ENCODE measurements around the gene GRPEL1.
"Not testable (repeated sequence)": the region's sequence is repeated elsewhere in the genome, so short reads cannot be mapped to it uniquely, and the experiment has no call there.

The GRPEL1 gene

DNA sequence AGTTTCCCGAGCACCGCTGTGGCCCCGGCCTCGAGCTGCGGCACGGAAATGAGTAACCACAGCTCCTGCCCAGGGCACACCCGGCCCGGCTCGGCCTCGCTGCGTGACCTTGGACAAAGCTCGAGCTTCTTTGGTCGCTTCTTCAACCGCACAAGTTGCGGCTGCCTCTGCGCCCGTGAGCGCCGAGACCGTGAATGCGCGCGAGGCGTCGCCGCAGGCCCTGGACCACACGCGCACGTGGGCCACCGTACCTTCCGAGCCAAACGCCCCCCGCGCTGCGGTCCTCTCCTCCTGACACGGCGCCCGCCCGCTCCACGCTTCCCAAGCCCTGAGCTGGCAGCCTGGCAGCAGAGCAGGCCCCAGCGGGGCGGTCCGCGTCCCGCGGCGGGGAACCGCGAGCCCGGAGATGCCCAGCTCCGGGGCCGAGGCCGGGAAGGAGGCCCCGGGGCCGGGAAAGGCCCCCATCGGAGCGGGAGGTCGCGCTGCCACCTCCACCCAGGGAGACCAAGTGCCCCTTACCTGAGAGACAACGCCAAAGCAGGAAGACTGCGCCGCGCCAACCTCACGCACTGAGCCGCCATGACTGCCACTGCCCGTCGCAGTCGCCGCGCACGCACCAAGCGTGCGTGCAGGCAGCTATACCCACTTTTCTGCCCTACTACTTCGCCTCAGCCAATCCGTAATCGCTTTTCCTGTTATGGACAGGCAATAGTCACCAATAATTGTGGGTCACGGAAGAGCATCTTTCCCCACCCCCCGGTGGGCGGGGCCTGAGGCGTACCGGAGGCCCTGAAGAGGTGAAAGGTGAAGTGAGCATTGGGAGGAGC lies at the start of gene GRPEL1:
Gene GRPEL1 (minus strand): TSS at position 613 of the 827 bp plus-strand sequence. CDS start 32 bp downstream, at position 581.
- DNase-seq: peak; percentile 98

DNA sequence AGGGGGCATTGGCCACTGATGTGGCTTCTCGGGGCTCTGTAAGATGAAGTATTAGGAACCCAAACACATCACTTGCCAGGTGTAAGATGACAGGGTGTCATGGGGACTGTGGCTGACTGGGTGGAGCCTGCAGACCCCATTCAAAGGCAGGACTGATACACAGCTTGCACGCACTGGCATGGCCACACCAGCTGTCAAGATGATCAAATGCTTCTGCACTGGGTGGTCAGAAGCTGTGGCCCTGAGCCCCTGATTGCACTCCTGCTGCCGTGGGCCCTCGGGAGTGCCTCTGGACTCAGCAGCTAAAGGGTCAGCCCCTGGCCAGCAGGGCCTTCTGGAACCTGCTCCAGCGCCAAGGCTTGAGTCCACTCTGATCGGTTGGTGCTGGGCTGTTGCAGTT lies 48.8 kb upstream of the GRPEL1 start:
- DNase-seq: no peak

DNA sequence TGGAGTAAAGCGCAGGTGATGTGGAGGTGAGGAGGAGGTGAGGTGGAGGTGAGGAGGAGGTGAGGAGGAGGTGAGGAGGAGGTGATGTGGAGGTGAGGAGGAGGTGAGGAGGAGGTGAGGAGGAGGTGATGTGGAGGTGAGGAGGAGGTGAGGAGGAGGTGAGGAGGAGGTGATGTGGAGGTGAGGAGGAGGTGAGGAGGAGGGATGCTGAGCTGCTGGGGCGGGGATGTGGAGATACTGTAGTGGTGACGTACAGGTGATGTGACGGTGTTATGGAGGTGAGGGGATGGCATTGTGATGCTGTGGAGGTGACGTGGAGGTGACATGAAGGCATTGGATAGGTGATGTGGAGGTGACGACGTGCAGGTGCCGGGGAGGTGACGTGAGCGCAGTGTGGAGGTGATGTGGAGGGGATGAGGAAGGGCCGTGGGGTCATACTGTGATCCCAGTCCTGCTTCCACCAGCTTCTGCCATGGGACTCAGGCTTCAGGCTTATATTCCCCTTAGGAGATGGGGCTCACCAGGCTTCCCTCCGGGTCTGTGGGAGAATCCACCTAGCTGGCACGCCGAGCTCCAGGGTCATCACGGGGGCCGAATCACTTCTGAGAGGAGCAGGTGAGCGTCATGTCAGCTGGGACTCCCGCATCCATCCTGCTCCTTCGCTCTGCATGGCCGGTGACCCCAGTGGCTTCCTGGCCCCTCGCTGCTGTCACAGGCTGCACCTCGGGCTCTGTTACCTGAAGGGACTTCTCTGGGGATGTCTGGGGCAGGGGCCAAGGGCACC lies 47.9 kb upstream of the GRPEL1 start:
- DNase-seq: no peak

DNA sequence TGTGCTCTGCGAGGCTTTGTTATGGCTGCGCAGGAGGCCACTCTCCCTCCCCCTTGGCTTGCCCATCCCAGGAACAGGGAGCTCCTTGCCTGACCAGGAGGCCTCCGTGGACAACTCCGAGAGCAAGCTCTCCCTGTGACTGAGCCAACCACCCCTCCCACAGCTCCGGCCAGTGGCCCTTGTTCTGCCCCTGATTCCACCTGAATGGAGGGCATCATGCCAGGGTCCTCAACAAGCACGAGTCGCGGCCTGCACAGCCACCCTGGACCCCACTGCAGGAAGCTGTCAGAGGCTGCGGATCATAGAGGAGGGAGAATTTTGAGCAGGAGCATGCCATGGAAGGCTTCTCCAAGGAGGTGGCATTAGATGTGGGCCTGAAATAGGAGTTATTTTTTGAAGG lies 44.8 kb upstream of the GRPEL1 start:
- no peak for DNase-seq

DNA sequence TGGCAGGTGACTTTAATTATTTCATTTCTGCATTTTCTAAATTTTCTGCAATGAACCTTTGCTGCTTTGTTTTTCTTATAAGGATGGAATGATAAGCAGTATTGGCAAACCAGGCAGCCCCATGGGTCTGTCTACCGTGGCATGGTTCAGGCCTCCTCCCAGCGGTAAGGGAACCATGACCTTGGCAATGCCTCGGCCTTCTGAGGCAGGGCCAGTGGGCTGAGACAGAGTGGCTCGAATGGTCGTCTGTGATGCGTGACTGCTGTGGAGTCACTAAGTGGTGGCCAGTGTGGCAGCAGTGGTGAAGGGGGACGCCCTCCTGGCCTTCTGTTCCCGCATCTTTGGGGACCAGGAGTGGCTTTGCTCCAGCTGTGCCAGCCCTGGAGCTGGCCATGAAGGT lies 43.6 kb upstream of the GRPEL1 start:
- no peak for DNase-seq

DNA sequence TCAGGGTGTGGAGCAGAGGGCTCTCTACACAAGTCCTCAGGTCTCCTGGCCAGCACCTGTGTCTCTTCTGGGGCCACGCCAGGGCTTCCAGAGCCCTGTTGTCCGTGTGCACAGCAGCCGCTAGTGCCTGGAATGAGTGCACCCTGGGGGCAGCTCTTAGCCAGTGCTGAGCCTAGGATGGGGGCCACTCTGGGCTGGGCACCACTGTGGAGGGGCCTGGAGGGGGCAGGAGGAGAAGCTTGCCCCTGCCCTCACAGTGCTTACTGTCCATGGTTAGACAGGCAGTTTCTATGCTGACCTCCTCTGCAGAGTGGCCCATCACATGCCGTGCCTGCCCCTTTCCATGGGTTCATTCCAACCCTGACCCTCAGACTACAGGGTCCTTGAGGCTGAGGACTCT lies 42.7 kb upstream of the GRPEL1 start:
- no peak for DNase-seq

DNA sequence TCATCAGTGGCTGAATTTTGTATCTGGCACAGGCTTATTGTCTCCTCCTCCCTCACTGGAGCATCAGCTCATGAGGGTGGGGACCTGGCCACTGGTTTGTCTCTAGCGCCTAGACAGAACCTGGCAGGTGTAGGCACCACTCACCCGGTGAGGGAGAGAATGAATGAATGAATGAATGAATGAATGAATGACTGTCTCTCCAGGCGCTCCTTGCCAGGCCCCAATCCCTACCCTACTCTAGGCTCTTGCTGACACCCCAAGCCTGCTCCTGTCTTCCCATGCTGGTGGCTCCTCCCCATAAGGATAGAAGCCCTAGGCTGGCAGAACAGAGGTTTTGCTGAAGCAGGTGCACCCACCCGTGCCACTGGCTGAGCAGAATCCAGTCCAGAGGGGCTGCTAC lies 41.3 kb upstream of the GRPEL1 start:
- DNase-seq: no peak

DNA sequence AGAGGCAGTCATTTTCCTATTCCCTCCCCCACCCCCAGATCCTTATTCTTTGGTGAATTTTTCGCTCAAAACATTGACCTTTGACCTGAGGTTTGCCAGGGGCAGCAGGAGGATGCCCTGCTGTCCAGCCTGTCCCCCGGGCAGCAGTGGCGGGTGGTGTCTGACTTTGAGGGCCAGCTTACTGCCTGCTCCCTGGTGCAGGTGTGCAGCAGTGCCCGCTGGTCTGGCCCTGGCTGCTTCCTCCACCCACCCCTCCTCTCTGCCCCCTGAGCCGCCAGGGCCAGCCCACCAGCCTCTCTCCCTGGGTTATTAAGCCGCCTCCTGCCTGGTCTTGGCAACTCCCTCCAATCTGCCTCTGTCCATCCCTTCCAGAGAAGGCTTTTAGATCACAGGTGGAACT lies 40.8 kb upstream of the GRPEL1 start:
- no peak for DNase-seq

DNA sequence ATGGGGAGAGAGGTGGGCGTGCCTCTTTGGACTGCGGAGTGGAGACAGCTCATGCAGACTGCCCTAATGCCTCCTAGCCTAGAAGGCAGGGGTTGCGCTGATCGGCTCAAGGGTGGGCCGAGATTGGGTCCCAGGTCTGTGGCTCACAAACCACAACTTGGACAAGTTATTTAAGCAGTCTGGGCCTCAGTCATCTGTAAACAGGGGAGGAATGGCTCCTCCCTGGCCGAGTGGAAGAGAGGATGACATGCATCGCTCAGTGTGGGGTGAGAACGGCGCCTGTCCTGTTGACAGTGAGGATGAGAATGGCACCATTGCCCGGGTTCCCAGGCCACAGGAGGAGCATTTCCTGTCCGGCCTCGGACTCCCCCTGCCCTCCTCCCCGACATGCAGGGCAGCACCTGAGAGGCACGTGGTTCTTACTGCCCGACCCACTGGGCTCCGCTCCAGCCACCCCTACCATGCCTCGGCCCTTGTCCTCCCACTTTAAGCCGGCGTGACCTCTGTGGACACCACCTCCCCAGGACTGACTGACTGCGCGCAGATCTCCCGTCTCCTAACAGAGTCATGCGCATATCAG lies 40.3 kb upstream of the GRPEL1 start:
- DNase-seq: no peak

DNA sequence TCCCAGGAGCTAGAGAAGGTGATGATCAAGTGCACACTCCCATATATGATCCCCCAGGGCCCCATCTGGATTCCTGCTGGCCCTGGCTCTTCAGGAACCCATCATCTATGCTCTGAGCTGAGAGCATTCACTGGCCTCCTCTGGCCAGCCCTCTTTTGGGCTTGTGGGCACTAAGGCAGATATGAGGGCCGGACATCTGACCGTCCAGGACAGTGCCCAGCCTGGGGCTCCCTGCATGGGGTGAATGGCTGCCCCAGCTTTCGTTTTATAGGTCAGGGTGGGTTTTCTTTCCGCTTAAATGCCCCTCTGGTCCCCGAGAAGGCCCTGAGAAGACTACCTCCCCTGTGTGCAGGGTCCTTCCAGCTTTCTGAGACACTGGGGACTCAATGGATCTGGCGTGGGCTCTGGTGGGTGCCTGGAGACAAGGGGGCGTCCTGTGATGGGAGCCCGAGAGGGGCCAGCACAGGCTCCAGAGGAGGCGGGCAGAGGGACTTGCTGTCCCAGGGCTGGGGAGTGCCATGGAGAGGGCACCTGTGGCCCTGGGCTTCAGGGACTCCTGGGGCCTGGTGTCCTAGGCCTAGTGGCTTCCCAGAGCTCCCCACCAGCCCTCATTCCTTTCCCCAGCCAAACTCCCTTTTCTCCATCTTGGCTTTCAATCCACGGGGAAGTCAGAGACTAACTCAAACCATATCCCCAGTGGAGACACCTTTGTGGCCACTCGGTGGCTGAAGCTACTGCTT lies 39.5 kb upstream of the GRPEL1 start:
- DNase-seq: no peak

DNA sequence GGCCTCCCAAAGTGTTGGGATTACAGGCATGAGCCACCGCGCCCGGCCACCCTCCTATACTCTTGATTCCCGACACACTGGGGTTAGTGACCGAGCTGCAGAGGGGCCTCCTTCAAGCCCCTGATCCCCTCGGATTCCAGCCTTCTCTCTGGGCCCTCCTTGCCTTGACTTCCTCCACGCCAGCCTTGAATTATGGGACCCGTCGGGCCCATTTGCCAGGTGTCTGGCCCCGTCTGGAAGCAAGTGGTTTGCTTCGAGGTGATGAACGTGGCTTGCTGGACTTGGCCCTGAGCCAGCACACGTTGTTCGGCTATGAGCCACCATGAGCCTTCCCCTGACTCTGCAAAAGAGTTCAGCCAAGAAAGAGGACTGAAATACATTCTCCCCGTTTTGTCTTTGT lies 37.4 kb upstream of the GRPEL1 start:
- DNase-seq: no peak

DNA sequence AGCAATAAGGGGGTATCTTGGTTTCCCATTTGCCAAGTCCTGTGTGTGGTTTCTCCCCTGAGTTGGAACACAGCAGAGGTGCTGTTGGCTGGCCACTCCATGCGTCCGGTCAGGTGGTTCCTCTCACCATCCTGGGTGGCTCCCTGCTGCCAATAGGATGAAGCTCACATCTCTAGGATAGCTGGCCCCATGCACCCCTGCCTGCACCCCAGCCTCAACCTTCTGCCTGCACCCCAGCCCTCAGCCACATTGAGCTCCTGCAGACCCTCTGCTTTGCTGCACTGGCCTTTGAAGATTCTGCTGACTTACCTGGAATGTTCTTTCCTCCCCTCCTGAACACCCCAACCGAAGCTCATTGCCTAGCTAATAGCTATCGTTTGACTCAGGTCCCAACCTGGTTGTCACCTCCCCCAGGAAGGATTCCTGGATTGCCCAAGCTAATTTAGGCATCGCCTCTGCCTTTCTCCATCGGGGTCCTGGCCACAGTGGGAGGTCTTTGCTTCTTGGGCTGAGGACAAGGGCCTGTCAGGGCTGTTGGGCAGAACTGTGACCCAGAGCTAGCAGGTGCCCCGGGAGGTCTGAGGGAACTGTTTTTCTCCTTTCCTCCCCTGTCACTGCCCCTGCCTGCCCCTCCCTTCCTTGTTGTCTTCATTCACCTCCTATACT lies 36.6 kb upstream of the GRPEL1 start:
- DNase-seq: no peak

DNA sequence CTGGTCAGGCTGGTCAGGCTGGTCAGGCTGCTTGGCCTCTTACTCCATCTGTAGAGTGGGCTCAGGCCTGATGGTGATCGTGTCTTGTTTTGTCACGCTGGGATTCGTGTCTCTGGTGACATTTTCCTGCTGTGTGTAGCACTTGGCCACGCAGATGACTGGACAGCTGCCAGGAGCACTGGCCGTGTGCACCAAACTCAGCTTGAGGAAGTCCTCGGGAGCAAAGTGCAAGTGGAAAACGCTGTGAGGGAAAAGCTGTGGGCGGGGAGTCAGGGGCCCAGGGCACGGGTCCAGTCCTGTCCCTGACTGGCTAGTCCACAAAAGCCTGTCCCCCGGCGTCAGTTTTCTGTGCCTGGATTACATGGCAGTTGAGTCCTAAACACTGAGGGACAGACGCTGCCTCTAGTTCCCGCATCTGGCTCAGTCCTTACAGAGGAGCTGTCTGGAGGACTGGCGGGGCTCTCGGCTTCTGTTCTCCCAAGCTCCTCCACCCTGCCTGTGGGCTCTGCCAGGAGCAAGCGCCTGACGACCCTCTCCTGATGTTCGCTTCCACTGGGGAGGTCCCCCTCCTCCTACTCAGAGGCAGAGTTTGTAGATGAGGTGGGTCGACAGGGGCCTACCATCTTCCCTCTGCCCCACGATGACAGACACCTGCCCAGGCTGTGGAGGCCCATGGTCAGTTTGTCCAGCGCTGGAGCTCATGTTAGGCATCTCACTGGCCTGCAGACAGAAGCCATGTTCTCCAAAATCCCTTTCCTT lies 35.9 kb upstream of the GRPEL1 start:
- DNase-seq: no peak

DNA sequence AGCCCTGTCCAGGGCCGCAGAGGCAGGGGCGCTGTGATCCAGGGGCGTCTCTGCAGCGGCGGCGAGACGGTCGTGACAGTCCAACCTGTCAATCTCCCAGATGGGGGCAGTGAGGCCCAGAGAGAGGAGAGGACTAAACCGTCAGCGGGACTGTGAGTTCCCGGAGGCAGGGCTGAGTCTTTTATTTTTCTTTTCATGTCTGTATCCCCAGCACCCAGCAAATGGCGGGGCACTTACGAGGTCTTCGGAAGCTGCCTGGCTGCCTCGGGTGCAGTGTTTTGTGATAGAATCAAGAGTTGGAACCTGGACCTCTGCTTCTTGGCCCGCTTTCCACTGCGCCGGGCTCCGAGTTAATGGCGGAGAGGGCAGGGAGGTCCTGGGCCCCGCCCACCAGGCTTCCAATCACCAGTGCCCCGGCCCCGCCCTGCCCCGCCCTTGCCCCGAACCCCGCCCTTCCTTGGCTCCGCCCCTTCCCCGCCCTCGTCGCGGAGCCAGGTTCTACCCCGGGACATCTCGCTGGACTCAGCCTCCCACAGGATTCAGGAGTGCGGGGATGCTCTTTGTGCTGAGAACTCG lies 35.3 kb upstream of the GRPEL1 start:
- DNase-seq: peak; percentile 66

DNA sequence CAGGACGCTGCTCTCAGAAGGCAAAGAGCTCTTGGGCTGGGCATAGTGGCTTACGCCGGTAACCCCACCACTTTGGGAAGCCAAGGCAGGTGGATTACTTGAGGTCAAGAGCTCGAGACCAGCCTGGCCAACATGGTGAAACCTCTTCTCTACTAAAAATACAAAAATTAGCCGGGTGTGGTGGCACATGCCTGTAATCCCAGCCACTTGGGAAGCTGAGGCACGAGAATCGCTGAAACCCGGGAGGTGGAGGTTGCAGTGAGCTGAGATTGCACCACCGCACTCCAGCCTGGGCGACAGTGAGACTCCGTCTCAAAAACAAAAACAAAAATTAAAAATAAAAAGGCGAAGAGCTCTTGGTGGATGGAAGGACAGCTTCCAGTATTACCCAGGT lies 34.6 kb upstream of the GRPEL1 start:
- DNase-seq: not testable (repeated sequence)

DNA sequence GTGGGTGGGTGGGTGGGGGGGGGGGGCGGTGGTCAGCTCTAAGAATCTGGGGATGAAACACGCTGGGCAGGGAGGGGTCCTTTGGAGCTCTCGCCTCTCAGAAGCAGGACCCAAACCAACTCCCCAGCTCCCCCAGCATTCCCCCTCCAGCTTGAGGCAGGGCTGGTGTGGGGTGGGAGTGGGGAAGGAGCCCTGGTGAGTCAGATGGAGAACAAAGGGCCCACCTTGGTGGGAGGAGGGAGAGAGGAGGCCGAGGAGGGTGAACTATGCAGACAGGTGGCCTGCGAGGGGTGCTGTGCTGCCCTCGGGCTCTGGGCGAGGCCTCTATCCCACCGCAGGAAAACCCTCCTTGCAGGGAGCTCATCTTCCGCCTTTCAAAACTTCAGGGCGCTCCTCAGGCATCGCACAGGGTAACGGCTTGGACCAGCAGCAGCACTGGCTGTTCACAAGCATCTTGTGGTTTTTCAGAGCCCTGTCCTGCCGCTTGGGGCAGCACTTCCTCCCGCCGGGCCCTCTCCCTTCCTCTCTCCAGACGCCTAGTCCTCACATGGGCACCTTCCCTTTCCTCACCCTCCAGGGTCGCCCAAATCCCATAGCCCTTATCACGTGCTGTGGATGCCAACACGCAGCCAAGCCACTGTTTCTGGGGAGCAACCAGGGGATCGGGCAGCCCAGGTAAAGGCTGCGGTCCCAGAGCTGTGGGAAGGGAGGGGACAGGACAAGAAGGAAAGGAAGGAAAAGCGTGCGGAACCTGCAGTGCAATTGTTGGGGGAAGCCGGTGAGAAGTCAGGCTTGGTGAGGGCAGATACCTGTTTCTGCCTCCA lies 34.0 kb upstream of the GRPEL1 start:
- peak; percentile 44 for DNase-seq

DNA sequence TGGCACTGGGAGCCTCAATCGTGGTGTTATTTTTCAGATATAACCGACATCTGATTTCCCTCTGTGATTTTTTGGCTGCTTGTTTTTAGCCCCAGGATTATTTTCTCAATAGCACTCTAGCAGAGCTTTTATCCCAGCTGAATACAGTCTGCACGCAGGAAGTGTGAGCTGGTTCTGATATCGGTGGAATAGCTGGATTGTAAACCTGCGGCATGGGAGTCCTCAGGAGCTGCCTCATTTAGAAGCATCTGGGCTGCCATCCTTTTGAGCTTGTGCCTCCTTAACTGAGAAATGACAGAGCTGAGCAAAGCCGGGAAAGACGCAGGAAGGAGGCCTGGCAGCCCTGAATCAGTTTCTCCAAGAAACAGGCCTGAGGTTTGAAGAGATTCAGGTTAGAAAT lies 28.4 kb upstream of the GRPEL1 start:
- DNase-seq: no peak

DNA sequence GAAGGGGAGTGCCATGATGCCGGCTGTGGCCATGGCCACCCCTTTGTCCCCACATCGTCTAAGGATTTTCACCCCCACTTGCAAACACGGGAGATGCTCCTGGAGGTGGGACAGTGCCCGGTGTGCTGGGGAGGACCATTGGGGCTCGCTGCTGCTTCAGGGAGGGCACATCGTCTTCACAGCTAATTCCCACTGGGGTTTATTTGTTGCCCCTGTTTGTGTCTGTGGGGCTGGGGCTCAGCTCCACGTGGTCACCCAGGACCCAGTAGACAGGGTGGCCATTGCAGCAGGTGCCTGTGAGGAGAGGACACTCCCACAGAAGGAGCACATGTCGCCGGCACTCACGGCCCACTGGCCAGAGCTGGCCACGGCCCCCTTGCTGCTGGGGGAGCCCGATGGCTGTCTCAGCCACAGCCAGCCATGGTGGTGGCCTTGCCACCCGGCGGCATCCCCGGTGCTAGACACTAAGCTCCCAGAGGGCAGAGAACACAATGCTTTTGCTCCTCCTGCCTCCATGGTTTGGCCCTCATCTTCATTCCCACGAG lies 27.8 kb upstream of the GRPEL1 start:
- no peak for DNase-seq

DNA sequence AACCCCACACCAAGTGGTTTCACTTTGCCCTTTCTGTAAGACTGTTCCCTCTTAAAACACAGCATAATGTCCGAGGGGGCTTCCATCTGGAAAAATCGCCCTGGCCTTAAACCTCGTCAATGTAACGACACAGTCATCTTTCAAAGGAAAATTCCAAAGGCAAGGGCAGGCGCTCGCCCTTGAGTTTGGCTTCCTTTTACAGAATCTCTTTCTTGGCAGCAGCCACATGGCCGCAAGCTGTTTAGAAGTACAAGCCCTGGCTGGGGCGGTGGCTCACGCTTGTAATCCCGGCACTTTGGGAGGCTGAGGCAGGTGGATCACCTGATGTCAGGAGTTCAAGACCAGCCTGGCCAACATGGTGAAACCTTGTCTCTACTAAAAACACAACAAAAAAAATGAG lies 27.1 kb upstream of the GRPEL1 start:
- no peak for DNase-seq

DNA sequence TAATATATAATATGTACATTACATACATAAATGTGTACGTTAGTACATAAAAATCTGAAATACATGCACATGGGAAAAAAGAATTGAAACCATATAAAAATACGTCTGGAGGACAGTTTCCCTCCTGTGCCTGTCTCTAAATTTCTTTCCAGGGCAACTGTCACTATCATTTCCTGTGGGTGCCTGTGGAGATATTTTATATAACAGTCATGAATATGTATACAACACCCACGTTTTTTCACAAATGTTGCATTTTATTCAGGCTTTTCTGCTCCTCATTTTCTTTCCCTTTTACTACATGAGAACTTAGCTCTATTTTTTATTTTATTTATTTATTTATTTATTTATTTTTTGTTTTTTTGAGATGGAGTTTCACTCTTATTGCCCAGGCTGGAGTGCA lies 24.2 kb upstream of the GRPEL1 start:
- no peak for DNase-seq

Data from NCI-H2029 (cell line).